Endothelial cell of umbilical vein (primary cell): ENCODE results near the gene AKAP6. TPM values are rescaled to one million over a fixed set of nuclear protein-coding genes. Genes with fewer than 3 reads are reported as not detected.

Experiments used
- BruUV-seq: library from RNA; stranded (reverse); fragments of 400-500 nt; replicated peaks from 2 replicates; lab custom pipeline; 2021; lab: Mats Ljungman, UMichigan
- CTCF ChIA-PET: fragments of 300-600, 350-600 bp; sonication (Branson Sonifier 250); formaldehyde crosslinking; loops from one replicate; lab custom pipeline; 2021; ENCODE audit warnings: antibody characterized with exemption, inconsistent platforms; lab: Charles Lee
- POLR2A ChIA-PET: fragments of 300-600, 350-600 bp; sonication (Branson Sonifier 250); formaldehyde crosslinking; loops from one replicate; lab custom pipeline; 2021; ENCODE audit warnings: antibody characterized with exemption, inconsistent platforms; lab: Charles Lee
- DNase-seq: peaks from one replicate; pipeline ENCODE4 v3.0.0-alpha.2; 2011; ENCODE audit warnings: low read depth, low spot score
- FAIRE-seq: peaks from 2 replicates; lab custom pipeline; 2011; peaks lifted over from hg19 to GRCh38; lab: Jason Lieb, UNC
- H2AFZ ChIP-seq: 2 replicates; pipeline ENCODE4 v1.6.0; 2012; ENCODE audit warnings: low read depth, low read length, control low read depth, inconsistent platforms
- H3K27ac ChIP-seq: 2 replicates; pipeline ENCODE4 v1.5.1; 2011; ENCODE audit warnings: low read depth, mild to moderate bottlenecking, control low read depth, low read length, moderate library complexity; ENCODE audit not compliant: insufficient read depth
- H3K27me3 ChIP-seq, 2 experiments: 2 replicates each; pipeline versions ENCODE4 v1.6.0 to v1.6.1; 2011; ENCODE audit warnings: low read length in 2 of 2, mixed read lengths in 1 of 2; ENCODE audit not compliant: control insufficient read depth in 2 of 2, insufficient read depth in 2 of 2
- H3K36me3 ChIP-seq, 2 experiments: 2 replicates in 1 of 2; 3 replicates in 1 of 2; pipeline ENCODE4 v1.5.1; 2011; ENCODE audit warnings: low read length in 2 of 2, mild to moderate bottlenecking in 1 of 2, moderate library complexity in 1 of 2; ENCODE audit not compliant: control insufficient read depth in 2 of 2, insufficient read depth in 2 of 2; ENCODE audit errors: extremely low read depth in 1 of 2
- H3K4me1 ChIP-seq: 3 replicates; pipeline ENCODE4 v1.5.1; 2011; ENCODE audit warnings: mild to moderate bottlenecking, low read length; ENCODE audit not compliant: control insufficient read depth, insufficient read depth; ENCODE audit errors: extremely low read depth
- H3K4me2 ChIP-seq: 2 replicates; pipeline ENCODE4 v1.6.1; 2011; ENCODE audit warnings: low read length, control low read depth, mixed read lengths; ENCODE audit not compliant: insufficient read depth
- H3K4me3 ChIP-seq, 3 experiments: fragments of 200-600 bp in 1 of 3; sonication (generic), shearing (Covaris generic) in 1 of 3; replicated peaks in 1 of 3; 2 replicates each; pipeline ENCODE4 v1.5.1; 2011 to 2016; ENCODE audit warnings: control low read depth in 3 of 3, low read length in 3 of 3, mild to moderate bottlenecking in 2 of 3, inconsistent platforms in 1 of 3, low read depth in 1 of 3, moderate library complexity in 1 of 3; ENCODE audit not compliant: insufficient read depth in 1 of 3
- H3K79me2 ChIP-seq: 2 replicates; pipeline ENCODE4 v1.6.0; 2012; ENCODE audit warnings: low read length, inconsistent platforms; ENCODE audit not compliant: control insufficient read depth, insufficient read depth
- H3K9ac ChIP-seq: replicated peaks from 2 replicates; pipeline ENCODE3; 2011; ENCODE audit warnings: low read length, control low read depth; ENCODE audit not compliant: insufficient read depth; ENCODE audit errors: extremely low read depth
- H3K9me1 ChIP-seq: replicated peaks from 3 replicates; pipeline ENCODE4 v1.6.0; 2011; ENCODE audit warnings: mild to moderate bottlenecking, low read length; ENCODE audit not compliant: control insufficient read depth, insufficient read depth; ENCODE audit errors: extremely low read depth
- H3K9me3 ChIP-seq: replicated peaks from 2 replicates; pipeline ENCODE4 v1.5.1; 2012; ENCODE audit warnings: low read length, inconsistent platforms; ENCODE audit not compliant: control insufficient read depth, insufficient read depth
- H4K20me1 ChIP-seq: replicated peaks from 2 replicates; pipeline ENCODE3; 2011; ENCODE audit warnings: mild to moderate bottlenecking, low read length; ENCODE audit not compliant: control insufficient read depth, insufficient read depth; ENCODE audit errors: extremely low read depth
- EZH2 ChIP-seq: IDR thresholded peaks from 2 replicates; pipeline ENCODE4 v1.6.1; 2012; ENCODE audit warnings: borderline replicate concordance, low read depth, mild to moderate bottlenecking, moderate library complexity, low read length, inconsistent platforms; ENCODE audit not compliant: severe bottlenecking
- FOS ChIP-seq: IDR thresholded peaks from 2 replicates; pipeline ENCODE4 v1.6.1; 2011; ENCODE audit warnings: mild to moderate bottlenecking, low read length, moderate library complexity, borderline replicate concordance; ENCODE audit not compliant: insufficient read depth
- GATA2 ChIP-seq: IDR thresholded peaks from 2 replicates; pipeline ENCODE4 v1.7.0; 2011; ENCODE audit warnings: low read depth, mild to moderate bottlenecking, moderate library complexity, mixed read lengths, low read length; ENCODE audit not compliant: insufficient read length, insufficient read depth
- JUN ChIP-seq: IDR thresholded peaks from 2 replicates; pipeline ENCODE4 v1.6.1; 2011; ENCODE audit warnings: borderline replicate concordance, low read depth; ENCODE audit not compliant: insufficient read length, insufficient read depth
- MAX ChIP-seq: IDR thresholded peaks from 2 replicates; pipeline ENCODE4 v1.6.1; 2011; ENCODE audit not compliant: insufficient read depth, insufficient read length
- MYC ChIP-seq: IDR thresholded peaks from one replicate; pipeline ENCODE4 v1.6.1; 2011; ENCODE audit warnings: mild to moderate bottlenecking, low read depth, low read length
- POLR2A ChIP-seq: IDR thresholded peaks from 2 replicates; pipeline ENCODE4 v1.6.1; 2012; ENCODE audit warnings: low read depth, mild to moderate bottlenecking, control low read depth, low read length
- POLR2AphosphoS5 ChIP-seq: IDR thresholded peaks from 2 replicates; pipeline ENCODE4 v1.6.1; 2012; ENCODE audit warnings: low read depth, mild to moderate bottlenecking, control low read depth, low read length, moderate library complexity; ENCODE audit not compliant: insufficient read depth
- dilution Hi-C: fragments of 300-500 bp; cut with MboI; formaldehyde crosslinking; loops from one replicate; pipeline ENCODE4 v1.15.0; 2019; ENCODE audit warnings: low sequenced_read_pairs; ENCODE audit not compliant: extremely low pct_ligation_motif_present
- intact Hi-C: fragments of 100-400 bp; cut with micrococcal nuclease; formaldehyde crosslinking; loops from one replicate; pipeline ENCODE4 v1.10.0; 2022
- polyA plus RNA-seq, 4 experiments: library from polyadenylated mRNA; depleted of rRNA in 3 of 4; stranded (reverse) in 3 of 4; unstranded in 1 of 4; fragments of >200 nt; gene quantifications; 2 replicates each; pipeline versions ENCODE4 v1.2.1 to v1.2.3, GENCODE V29; 2011 to 2012; ENCODE audit warnings: missing spikeins in 1 of 4
- total RNA-seq: library from RNA; stranded (reverse); gene quantifications from 2 replicates; pipeline ENCODE4 v1.2.3, GENCODE V29; 2021
- TF ChIP-seq, protein P1 (sequence below), 2 donors: IDR thresholded peaks; 1 replicate in 1 of 2; 2 replicates in 1 of 2; pipeline ENCODE4 v1.5.1; 2011; ENCODE audit warnings: low read length in 2 of 2, mild to moderate bottlenecking in 2 of 2, moderate library complexity in 2 of 2, control low read depth in 1 of 2, inconsistent platforms in 1 of 2, low read depth in 1 of 2; ENCODE audit not compliant: insufficient read depth in 1 of 2; ENCODE audit errors: extremely low read depth in 1 of 2

AKAP6 gene
- total and polyA plus RNA-seq, 2 donors (not counting 3 experiments of a cell fraction or from before 2014, with no cell fraction given), result 0.03 to 0.49 TPM

- Histone ChIP-seq H3K36me3 (no peaks in the 10 kb centered on the region), H3K9me1 (no peaks in the 10 kb centered on the region), H3K9me3 (no peaks in the 10 kb centered on the region), H3K9ac (no peak overlapping the region), H3K79me2 (no peaks in the 10 kb centered on the region), H3K4me1 (no peaks in the 10 kb centered on the region), H4K20me1 (no peaks in the 10 kb centered on the region), H3K27me3 (no peaks in the 10 kb centered on the region), H3K4me3 (no peak overlapping the region), H3K4me2 (no peak overlapping the region), H3K27ac (no peak overlapping the region), H2AFZ (no peak overlapping the region)
- no peak for TF ChIP-seq JUN
- no peak for TF ChIP-seq MAX
- no peak for TF ChIP-seq POLR2AphosphoS5
- no peak for TF ChIP-seq FOS
- ChIA-PET POLR2A (no interaction called here), CTCF (interaction anchor here (1.4 to 1.6 kb wide), 2 partner anchors 10 to 122 kb away, joined by 4 read pairs; no protein-coding TSS in a partner anchor)
- dilution Hi-C loops (no loop called here), intact Hi-C loops (no loop called here)
- DNase-seq, result no peak
- FAIRE-seq, result no peak
- no TSS peak for BruUV-seq
Observed at GRCh38 chr14:32377046-32377646, 48.0 kb downstream of the AKAP6 start.

DNA sequence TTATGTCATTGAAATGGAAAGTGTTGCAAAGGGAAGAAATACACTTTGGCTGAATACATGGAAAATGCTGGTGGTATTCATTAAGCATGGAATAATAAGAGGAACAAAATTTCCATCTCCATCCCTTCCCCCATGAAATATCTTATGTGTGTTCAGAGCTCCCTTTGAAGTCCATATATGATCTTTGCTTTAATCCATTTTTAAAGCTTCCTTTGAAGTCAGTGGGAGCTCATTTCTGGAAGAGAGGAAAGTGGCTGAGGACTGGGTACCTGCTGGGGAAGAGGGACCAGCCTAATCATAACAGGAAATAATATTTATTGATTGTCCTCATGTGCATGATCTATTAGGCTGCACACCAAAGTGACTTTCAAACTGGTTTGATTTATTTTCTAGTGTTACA is 49.2 kb downstream of the AKAP6 start:
- H3K9ac ChIP-seq, result no peak overlapping the region
- H3K4me2 ChIP-seq, result no peak overlapping the region
- H3K9me3 ChIP-seq, result no peaks in the 10 kb centered on the region
- dilution Hi-C loops, result no loop called here
- no peak for TF ChIP-seq GATA2
- TF ChIP-seq JUN, result no peak
- TF ChIP-seq MYC, result no peak
- TF ChIP-seq FOS, result no peak
- TF ChIP-seq, protein P1, sequence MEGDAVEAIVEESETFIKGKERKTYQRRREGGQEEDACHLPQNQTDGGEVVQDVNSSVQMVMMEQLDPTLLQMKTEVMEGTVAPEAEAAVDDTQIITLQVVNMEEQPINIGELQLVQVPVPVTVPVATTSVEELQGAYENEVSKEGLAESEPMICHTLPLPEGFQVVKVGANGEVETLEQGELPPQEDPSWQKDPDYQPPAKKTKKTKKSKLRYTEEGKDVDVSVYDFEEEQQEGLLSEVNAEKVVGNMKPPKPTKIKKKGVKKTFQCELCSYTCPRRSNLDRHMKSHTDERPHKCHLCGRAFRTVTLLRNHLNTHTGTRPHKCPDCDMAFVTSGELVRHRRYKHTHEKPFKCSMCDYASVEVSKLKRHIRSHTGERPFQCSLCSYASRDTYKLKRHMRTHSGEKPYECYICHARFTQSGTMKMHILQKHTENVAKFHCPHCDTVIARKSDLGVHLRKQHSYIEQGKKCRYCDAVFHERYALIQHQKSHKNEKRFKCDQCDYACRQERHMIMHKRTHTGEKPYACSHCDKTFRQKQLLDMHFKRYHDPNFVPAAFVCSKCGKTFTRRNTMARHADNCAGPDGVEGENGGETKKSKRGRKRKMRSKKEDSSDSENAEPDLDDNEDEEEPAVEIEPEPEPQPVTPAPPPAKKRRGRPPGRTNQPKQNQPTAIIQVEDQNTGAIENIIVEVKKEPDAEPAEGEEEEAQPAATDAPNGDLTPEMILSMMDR (IDR thresholded peaks at IDR 0.05; ENCODE audit: extremely low read depth in 1 of 2, insufficient read depth in 1 of 2, low read depth in 1 of 2, low read length in 2 of 2), result no peak
- TF ChIP-seq MAX, result no peak
- no peak for TF ChIP-seq POLR2A
- no peak for TF ChIP-seq EZH2
- no peak for TF ChIP-seq POLR2AphosphoS5
- H3K4me1 ChIP-seq, result no peaks in the 10 kb centered on the region
- no peaks in the 10 kb centered on the region for H3K36me3 ChIP-seq
- BruUV-seq, result no TSS peak
- no peaks in the 10 kb centered on the region for H3K9me1 ChIP-seq
- no peak overlapping the region for H2AFZ ChIP-seq
- DNase-seq (no peak), FAIRE-seq (no peak)
- no peaks in the 10 kb centered on the region for H3K79me2 ChIP-seq
- H3K27me3 ChIP-seq, result no peaks in the 10 kb centered on the region
- no peak overlapping the region for H3K27ac ChIP-seq
- no peaks in the 10 kb centered on the region for H4K20me1 ChIP-seq
- intact Hi-C loops, result no loop called here
- no peak overlapping the region for H3K4me3 ChIP-seq
- ChIA-PET CTCF (interaction anchor here (1.2 to 1.8 kb wide), 4 partner anchors 11 to 304 kb away, joined by 3 to 4 read pairs (median 4); no protein-coding TSS in a partner anchor), POLR2A (interaction anchor here (0.8 kb wide), 1 partner anchor 71 kb away, joined by 4 read pairs; no protein-coding TSS in a partner anchor)
